Brain pericyte (primary cell): ENCODE results near the gene FRMD4B.
"Not testable (repeated sequence)": the region's sequence is repeated elsewhere in the genome, so short reads cannot be mapped to it uniquely, and the experiment has no call there.

Experiments used
- DNase-seq: peaks from one replicate; pipeline ENCODE4 v3.0.0-alpha.2; 2012; ENCODE audit warnings: low read depth, low spot score

Gene FRMD4B

DNA sequence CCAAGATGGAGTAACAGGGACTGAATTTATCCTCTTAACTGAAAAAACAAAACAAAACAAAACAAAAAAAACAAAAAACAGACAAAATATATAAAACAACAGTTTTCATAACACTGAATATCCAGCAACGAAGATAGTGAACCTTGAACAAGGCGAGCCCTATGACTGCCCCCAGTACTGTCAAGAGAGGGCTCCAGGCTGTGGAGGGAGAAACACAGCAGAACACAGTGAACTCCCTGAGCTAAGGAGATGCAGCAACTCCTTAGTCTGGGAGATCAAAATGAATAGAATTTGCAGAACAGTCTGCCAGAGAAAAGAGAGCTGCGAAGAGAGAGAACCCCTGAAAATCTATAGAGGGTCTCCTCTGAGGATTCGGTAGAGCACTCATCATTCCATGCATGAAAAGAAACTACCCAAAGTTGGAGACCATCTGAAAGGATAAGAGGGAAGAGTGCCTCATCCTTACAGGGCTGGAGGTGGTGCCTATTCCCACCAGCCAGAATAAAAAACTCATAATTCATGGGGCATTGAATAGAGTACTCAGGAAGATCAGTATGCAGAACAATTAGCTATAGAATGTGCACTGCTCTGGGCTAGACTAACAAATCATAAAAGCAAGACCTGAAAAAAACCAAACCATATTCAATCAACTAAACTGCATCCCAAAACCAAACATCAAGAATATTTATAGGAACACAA, 101.8 kb downstream of the FRMD4B start:
- no peak for DNase-seq

DNA sequence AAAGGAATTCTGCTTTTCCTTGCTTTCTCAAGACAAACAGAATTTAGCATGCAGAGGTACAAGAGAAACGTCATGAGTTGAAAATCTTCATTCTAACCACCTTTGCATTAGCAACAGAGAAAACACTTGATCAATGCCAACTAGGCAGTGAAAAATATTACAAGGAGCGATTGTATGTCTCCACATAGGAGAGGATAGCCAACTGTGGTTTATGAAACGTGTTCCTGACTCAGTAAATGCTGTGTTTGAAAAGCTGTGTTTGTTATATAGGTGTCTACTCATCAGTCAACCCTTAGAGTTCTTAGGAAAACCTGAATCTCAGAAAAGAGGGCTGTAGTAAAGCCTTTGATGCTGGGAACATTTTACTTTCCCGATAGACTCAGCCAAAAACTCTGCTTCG, 102.4 kb downstream of the FRMD4B start:
- no peak for DNase-seq

DNA sequence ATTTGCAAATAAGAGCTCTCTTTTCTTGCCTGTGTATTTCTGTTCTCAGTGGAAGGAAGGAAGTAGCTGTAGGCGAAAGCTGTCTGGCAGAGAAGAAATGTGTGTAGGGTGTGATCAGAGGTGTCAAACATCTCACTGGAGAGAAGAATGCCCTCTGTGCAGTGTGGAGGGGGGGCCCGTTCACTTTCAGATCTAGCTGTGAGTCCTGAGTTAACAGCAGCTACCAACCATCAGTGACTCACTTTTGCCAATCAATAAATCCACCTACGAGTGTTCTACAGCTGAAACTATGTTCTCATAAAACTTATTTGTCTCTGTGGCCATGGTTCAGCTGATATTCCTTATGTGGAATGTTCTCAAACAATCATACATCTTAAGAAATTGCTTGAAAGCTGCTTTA, 103.7 kb downstream of the FRMD4B start:
- DNase-seq, result no peak

DNA sequence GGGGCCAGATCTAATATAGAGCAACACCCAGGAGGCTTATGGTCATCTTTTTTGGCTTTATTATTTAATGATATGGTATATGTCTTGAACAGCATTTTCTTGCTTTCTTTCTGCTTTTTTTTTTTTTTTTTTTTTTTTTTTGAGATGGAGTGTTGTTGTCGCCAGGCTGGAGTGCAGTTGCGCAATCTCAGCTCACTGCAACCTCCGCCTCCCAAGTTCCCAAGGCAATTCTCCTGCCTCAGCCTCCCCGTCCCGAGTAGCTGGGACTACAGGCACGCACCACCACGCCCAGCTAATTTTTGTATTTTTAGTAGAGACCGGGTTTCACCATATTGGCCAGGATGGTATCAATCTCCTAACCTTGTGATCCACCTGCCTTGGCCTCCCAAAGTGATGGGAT, 108.5 kb downstream of the FRMD4B start:
- DNase-seq, result not testable (repeated sequence)

DNA sequence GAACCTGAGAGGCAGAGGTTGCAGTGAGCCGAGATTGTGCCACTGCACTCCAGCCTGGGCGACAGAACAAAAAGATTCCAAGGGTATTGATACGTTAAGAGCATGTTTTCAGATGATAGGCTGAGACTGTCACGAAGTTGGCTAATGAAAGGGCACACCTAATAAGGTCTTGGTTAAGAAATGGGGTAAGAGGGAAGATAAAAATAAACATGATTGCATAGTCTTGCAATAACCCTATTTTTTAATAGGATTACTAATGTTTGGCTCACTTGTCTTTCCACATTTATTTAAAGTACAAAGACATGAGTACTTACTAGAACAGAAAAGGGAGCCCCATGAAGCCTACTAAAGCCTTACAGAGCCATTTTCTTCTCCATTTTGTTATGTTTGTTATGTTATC, 109.0 kb downstream of the FRMD4B start:
- no peak for DNase-seq

DNA sequence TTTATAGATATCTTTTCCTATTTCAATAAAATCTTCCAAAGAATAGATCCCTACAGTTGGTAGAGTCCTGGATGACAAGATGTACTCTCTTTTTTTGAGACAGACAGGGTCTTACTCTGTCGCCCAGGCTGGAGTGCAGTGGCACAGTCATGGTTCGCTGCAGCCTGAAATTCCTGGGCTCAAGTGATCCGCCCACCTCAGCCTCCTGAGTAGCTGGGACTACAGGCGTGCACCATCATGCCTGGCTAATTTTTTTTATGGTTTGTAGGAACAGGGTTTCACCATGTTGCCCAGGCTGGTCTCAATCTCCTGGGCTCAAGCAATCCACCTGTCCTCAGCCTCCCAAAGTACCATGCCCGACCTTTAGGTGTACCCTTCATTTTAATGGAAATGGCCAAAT, 109.7 kb downstream of the FRMD4B start:
- not testable (repeated sequence) for DNase-seq

DNA sequence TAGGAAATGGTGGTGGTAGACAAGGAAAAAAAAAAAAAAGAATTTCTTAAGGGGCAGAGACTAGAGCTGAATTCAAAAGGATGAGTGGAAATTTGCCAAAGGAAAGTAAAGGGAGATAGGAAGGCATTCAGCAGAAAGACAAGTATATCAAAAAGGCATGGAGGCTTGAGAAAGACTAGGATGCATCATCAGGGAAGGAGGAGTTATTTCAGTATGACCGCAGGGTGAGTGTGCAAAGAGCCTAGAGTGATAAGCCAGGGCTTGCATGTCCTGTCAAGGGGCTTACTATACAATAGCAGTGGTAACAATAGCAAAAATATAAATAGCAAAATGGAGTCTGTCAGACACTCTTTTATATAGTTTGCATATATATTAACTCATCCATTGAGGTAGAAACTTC, 112.0 kb downstream of the FRMD4B start:
- DNase-seq, result no peak

DNA sequence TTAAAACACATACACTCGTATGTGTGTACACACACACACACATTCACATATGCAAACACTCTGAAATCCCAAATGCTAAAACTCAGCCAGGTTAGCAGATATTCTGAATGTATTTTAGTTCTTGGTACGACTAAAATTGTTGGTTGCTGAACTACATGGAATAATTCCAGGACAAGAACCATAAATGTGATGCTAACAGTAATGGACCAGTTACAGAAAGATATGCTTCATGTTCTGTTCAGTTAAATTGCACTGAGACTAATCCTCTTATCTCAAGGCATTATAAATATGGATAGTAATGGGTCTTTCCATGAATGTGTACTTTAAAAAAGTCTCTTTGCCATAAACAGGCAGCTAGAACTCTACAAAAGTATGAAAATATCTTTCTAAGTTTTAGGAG, 113.3 kb downstream of the FRMD4B start:
- no peak for DNase-seq

DNA sequence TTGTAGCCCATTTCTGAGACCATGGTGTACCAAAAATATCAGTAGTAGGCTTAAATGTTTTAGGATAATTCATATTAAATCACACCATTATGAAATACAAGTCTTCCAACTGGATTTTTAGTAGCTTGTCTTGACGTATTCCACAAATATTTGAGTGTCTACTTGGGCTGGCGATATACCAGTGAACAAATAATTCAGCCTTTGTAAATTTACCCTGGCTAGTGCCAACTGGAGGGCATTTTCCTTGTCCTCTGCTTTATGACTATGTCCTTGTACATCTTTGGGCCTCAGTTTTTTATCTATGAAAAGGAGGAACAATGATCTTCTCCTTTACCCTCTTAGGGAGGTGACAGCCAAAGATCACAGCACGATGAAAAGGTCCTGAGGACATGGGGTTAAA, 114.8 kb downstream of the FRMD4B start:
- no peak for DNase-seq

DNA sequence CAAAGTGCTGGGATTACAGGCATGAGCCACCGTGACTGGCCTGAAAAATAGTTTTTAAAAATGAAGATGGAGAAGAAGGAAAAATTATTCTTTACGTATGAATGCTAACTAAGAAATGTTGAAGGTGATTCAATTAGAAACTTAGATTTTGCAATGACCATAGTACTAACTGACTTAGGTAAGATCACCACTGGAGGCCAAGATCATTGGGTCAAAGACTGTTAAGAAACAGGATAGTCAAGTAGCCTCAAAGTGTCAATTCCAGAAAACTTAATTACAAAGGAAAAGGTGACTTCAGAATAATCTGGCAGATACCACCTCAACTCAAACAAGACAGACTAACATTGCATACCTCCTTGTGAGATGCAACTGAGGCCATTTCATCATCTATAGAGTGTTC, 119.3 kb downstream of the FRMD4B start:
- no peak for DNase-seq

DNA sequence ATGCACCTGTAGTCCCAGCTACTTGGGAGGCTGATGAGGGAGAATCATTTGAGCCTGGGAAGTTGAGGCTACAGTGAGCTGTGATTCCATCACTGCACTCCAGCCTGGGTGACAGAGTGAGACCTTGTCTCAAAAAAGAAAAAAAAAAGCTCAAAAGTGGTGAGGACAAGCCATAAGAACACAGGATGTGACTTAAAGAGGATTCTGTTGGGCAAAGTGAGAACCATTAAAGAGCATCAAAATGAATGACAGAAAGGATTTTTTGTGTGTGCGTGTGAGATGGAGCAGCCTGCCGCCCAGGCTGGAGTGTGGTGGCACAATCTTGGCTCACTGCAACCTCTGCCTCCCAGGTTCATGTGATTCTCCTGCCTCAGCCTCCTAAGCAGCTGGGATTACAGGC, 119.8 kb downstream of the FRMD4B start:
- DNase-seq, result not testable (repeated sequence)

DNA sequence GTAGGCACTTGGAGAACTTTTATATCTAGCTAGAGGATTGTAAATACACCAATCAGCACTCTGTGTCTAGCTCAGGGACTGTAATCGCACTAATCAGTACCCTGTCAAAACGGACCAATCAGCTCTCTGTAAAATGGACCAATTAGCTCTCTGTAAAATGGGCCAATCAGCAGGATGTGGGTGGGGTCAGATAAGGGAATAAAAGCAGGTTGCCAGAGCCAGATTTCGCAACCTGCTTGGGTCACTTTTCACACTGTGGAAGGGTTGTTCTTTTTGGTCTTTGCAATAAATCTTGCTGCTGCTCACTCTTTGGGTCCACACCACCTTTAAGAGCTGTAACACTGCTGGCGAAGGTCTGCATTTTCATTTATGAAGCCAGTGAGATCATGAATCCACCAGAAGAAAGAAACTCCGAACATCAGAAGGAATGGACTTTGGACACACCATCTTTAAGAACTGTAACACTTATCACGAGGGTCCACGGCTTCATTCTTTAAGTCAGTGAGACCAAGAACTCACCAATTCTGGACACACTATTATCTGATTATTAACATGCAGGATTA, 125.0 kb downstream of the FRMD4B start:
- not testable (repeated sequence) for DNase-seq

DNA sequence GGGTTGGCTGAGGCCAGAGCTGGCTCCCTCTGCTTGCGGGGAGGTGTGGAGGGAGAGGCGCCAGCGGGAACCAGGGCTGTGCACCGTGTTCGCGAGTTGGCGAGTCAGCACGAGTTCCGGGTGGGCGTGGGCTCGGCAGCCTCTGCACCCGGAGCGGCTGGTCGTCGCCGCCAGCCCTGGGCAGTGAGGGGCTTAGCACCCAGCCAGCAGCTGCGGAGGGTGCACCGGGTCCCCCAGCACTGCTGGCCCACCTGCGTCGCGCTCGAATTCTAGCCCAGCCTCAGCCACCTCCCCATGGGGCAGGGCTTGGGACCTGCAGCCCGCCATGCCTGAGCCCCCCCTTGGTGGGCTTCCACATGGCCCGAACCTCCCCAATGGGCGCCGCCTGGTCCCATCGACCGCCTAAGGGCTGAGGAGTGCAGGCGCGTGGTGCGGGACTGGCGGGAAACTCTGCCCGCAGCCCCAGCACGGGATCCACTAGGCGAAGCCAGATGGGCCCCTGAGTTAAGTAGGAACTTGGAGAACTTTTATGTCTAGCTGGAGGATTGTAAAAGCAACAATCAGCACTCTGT, 125.6 kb downstream of the FRMD4B start:
- DNase-seq, result no peak

DNA sequence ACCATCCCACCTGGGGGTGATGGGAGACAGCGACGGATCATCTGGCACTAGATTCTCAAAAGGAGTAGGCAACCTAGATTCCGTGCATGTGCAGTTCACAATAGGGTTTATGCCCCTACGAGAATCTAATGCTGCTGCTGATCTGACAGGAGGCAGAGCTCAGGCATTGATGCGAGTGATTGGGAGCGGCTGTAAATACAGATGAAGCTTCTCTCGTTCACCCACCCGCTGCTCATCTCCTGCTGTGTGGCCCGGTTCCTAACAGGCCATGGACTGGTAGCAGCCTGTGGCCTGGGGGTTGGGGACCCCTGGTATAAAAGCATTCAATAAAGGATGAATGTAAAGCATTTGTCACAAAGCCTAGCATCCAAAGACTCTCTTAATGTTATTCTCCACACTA, 126.8 kb downstream of the FRMD4B start:
- no peak for DNase-seq

DNA sequence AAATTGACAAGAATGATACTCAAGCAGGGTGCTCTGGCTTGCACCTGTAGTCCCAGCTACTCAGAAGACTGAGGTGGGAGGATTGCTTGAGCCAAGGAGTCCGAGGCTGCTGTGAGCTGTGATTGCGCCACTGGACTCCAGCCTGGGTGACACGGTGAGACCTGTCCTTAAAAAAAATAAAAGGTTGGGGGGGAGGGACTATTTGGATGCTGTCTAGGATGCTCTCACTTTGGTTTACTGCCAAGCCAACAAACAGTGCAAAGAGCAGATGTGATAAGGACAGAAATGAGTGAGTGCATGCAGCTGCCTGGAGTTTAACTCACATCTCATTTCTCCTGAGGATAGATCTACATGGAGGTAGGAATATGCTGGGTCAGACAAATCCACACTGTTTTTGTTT, 130.0 kb downstream of the FRMD4B start:
- no peak for DNase-seq

DNA sequence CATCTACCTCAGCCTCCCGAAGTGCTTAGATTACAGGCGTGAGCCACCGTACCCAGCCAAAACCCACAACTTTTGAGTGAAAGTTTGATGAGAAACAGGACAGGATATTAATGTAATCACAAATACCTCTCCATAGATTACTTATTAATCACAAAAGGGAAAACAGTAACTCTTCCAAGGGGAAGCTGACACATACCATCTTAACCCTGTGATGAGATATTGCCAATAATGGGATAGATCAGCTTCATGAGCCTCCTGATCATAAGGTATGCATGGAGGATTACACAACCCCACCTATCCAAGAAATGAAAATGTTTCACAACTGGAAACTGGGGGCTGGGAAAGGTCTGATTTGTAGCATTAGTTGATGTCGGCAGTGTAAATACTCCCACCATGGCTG, 131.5 kb downstream of the FRMD4B start:
- no peak for DNase-seq

DNA sequence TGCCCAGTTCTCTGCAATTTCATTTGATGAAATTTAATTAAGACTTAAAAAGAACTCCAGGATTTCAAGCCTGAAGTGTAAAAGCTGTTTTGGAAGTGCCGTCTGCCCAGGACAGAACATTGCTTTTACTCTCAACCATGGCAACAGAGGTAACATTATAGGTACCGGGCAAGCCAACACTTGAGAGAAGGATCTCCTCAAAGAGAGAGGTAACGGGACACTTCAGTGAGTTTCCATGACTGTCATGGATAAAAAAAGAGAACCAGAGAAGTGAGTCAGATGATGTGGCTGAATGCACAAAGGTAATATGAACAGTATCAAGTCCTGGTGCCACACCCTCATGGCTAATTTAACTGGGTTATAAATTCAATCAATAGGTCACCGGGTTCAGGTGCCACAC, 133.3 kb downstream of the FRMD4B start:
- DNase-seq, result no peak

DNA sequence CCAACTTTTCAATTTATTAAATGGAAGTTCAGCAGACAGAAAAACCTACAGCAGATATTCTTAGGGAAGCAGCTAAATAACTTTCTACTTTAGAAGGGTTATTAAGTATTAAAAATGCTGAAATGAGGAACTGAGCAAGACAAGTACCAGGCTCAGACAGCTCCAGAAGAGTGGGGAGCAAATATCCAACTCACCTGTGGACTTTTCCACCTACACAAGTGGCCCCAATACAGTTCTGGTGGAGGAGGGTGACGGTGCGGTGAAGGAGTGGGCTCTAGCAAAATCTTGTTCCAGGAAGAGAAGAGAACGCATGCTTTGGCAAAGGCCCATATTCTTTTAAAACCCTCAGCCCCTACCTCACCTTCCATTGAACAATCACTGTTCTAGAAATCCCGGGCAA, 133.7 kb downstream of the FRMD4B start:
- no peak for DNase-seq

DNA sequence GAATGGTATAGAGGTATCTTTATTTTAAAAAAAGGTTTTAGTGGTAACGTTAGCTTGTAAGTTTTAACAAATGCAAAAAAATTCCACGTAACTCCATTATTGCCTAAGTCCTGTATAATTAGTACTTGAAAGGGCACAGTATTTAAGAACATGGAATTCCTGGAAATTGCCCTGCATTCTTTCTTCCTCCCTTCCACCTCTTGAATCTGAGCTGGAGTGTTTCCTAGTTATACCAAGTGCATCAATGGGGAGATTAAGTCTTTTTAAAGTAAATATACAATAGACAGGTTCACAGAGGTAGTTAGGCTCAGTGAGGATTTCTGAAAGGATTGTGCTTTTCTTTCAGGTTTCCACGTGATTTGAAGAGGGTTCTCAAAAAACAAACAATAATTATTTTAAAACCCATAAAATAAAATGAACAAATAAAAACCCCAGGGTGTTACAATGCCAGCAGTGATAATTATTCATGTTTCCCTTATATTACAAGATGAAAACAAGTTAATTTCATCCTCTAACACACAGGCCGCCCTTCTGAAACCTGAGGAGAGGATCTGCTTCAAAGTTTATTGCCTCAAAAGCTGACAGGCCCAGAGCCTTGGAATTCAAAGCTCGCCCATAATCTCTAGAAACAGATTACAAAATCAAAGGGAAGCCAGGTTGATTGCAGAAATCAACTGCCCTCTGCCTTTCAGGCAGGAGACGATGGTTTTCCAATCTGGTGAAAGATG, 134.6 kb downstream of the FRMD4B start:
- no peak for DNase-seq

DNA sequence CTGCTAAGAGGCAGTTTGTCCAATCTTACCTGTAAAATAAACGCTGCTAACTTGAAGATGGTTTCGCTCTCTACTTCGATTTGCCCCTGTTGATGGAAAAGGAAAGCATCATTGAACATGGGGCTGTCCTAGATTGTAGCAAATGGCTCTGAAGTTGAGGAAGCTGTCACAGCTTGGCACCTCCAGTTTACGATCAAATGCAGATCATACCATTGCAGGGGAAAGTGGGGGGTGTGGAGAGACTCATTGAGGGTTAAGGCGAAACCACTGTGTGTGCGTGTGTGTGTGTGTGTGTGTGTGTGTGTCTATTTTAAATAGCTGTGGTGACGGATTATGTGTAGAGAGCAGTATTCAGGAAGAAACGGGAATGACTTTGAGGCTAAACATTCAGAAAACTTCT, 135.9 kb downstream of the FRMD4B start:
- no peak for DNase-seq

DNA sequence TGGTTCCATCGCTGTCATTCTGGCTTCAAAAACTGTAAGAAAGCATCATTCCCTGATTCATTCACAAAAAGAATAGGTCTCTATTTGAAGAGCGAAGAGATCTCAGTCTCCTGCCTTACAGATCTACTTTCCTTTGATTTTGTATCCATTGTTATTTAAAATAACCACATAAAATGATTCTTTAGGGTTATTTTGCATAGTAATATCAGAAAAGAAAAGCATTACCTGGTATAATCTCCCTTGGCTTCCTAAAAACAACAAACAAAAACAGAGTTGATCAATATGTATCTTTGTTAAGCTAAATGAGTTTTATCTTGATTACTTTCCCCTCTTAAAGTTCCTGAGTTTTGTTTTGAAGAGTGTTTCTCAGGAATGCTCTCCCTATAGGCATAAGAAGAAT, 136.9 kb downstream of the FRMD4B start:
- DNase-seq, result no peak

DNA sequence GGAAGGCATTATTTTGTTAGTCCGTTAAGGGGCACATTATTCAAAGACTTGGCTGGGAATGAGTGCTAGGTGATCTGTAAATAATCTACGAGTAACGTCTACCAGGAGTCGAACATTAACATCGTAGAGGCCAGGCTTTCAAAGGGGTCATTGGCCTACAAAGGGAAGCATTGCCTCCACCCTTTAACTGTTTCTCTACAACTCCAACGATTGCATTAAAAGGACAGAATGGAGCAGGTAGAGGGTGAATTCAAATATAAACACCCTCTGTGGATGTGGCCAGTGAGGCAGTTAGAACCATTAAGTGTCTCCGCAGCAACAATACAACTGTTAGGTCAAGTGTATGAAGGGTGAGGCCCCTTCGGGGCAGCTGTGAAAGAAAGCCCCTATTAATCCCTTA, 137.5 kb downstream of the FRMD4B start:
- no peak for DNase-seq

DNA sequence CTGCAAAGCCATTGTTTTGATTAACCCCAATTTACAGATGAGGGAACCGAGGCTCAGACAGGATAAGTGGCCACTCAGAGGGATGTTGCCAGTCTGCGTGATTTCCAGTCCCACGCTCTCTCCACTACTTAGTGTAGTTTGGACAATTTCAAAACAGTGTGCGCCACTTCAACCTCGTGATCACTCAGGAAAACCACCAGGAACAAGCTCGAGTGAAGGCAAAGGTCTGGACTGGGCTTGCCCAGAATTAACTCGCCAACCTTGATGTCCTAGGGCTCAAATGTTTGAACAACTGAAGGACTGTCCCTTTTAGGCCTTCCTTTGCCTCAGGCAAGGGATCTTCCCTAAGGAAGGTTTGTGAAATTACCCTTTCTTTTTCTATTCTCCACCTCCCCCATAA, 139.3 kb downstream of the FRMD4B start:
- DNase-seq, result no peak
